MM.1S (cell line): ENCODE data around the gene TMEM9.

Experiments used
- CTCF ChIP-seq: fragments of 300-600 bp; sonication (generic); IDR thresholded peaks from 2 replicates; pipeline ENCODE4 v1.5.1; 2016; ENCODE audit warnings: antibody characterized with exemption, low read length, mixed read lengths
- EZH2phosphoT487 ChIP-seq: fragments of 300-600 bp; sonication (generic); IDR thresholded peaks from 2 replicates; pipeline ENCODE4 v1.6.1; 2018; ENCODE audit warnings: antibody characterized with exemption, low read length

- TF ChIP-seq EZH2phosphoT487 = no peak
- TF ChIP-seq CTCF = no peak
Observed at GRCh38 chr1:201094832-201095231, 59.4 kb downstream of the TMEM9 start.
